SK-N-SH (cell line): ENCODE results near the gene TEX19. TPM values are rescaled to one million over a fixed set of nuclear protein-coding genes. Genes with fewer than 3 reads are reported as not detected.

ENCODE experiments used
- CTCF ChIA-PET: fragments of 300-600, 350-600 bp; formaldehyde crosslinking; extraction: SDS; loops from one replicate; lab custom pipeline; 2021; lab: Yijun Ruan, JAX
- POLR2A ChIA-PET: fragments of 350-600 bp; sonication (Branson Sonifier 250); formaldehyde crosslinking; extraction: SDS; loops from one replicate; lab custom pipeline; 2020; ENCODE audit warnings: antibody characterized with exemption, inconsistent platforms; lab: Yijun Ruan, JAX
- DNase-seq: peaks from one replicate; pipeline ENCODE4 v3.0.0; 2012
- H2AFZ ChIP-seq: fragments of 200-600 bp; sonication (generic); 2 replicates; pipeline ENCODE4 v1.8.1; 2016; ENCODE audit warnings: antibody characterized with exemption, mild to moderate bottlenecking, low read depth
- H3F3A ChIP-seq: fragments of 200-600 bp; sonication (generic); replicated peaks from 2 replicates; pipeline ENCODE3; 2016; ENCODE audit warnings: antibody characterized with exemption, mild to moderate bottlenecking; ENCODE audit not compliant: insufficient read depth
- H3K27ac ChIP-seq, 2 experiments: fragments of 200-500 bp in 1 of 2; fragments of 200-600 bp in 1 of 2; sonication (Bioruptor generic) in 1 of 2; sonication (generic), shearing (Covaris generic) in 1 of 2; 2 replicates each; pipeline versions ENCODE4 v1.5.1 to v1.6.1; 2014 to 2016; ENCODE audit warnings: low read depth in 2 of 2, inconsistent platforms in 1 of 2, low read length in 1 of 2, mild to moderate bottlenecking in 1 of 2, mixed read lengths in 1 of 2
- H3K27me3 ChIP-seq: fragments of 200-600 bp; sonication (generic), shearing (Covaris generic); 2 replicates; pipeline ENCODE4 v1.6.1; 2016; ENCODE audit warnings: mixed run types; ENCODE audit not compliant: insufficient read depth
- H3K36me3 ChIP-seq, 2 experiments: fragments of 200-500 bp in 1 of 2; fragments of 200-600 bp in 1 of 2; sonication (Bioruptor generic) in 1 of 2; sonication (generic) in 1 of 2; replicated peaks in 1 of 2; 2 replicates each; pipeline versions ENCODE3 to v1.5.1; 2014 to 2016; ENCODE audit warnings: low read length in 1 of 2, mild to moderate bottlenecking in 1 of 2; ENCODE audit not compliant: insufficient read depth in 2 of 2, control insufficient read depth in 1 of 2
- H3K4me1 ChIP-seq, 2 experiments: fragments of 200-500 bp in 1 of 2; fragments of 200-600 bp in 1 of 2; sonication (Bioruptor generic) in 1 of 2; sonication (generic), shearing (Covaris generic) in 1 of 2; 2 replicates each; pipeline versions ENCODE4 v1.5.1 to v1.6.1; 2014 to 2016; ENCODE audit warnings: low read depth in 1 of 2, low read length in 1 of 2, mixed run types in 1 of 2; ENCODE audit not compliant: insufficient read depth in 2 of 2, control insufficient read depth in 1 of 2
- H3K4me2 ChIP-seq: fragments of 200-600 bp; sonication (generic), shearing (Covaris generic); 2 replicates; pipeline ENCODE4 v1.6.1; 2017; ENCODE audit warnings: mixed run types
- H3K4me3 ChIP-seq, 2 experiments: fragments of 200-500 bp in 1 of 2; fragments of 200-600 bp in 1 of 2; sonication (Bioruptor generic) in 1 of 2; sonication (generic), shearing (Covaris generic) in 1 of 2; 2 replicates each; pipeline versions ENCODE4 v1.5.1 to v1.8.1; 2014 to 2016; ENCODE audit warnings: low read depth in 2 of 2, inconsistent platforms in 1 of 2, low read length in 1 of 2, mild to moderate bottlenecking in 1 of 2, mixed read lengths in 1 of 2, moderate library complexity in 1 of 2
- H3K79me2 ChIP-seq: fragments of 200-600 bp; sonication (generic); 2 replicates; pipeline ENCODE4 v1.8.1; 2017; ENCODE audit warnings: mild to moderate bottlenecking; ENCODE audit not compliant: insufficient read depth
- H3K9ac ChIP-seq: fragments of 200-600 bp; sonication (generic); 2 replicates; pipeline ENCODE4 v1.6.1; 2017; ENCODE audit warnings: mixed run types
- H3K9me2 ChIP-seq: fragments of 200-600 bp; sonication (generic); 2 replicates; pipeline ENCODE4 v1.6.1; 2017; ENCODE audit warnings: mixed run types
- H3K9me3 ChIP-seq: fragments of 200-600 bp; sonication (generic); 2 replicates; pipeline ENCODE4 v1.6.1; 2017; ENCODE audit warnings: mixed run types, mild to moderate bottlenecking, moderate library complexity
- H4K20me1 ChIP-seq: fragments of 200-600 bp; sonication (generic); 2 replicates; pipeline ENCODE4 v1.6.1; 2017; ENCODE audit warnings: mild to moderate bottlenecking, mixed run types; ENCODE audit not compliant: insufficient read depth
- CHD2 ChIP-seq: fragments of 150-350 bp; IDR thresholded peaks from 2 replicates; pipeline ENCODE4 v1.6.1; 2018; ENCODE audit warnings: low read length; ENCODE audit not compliant: partially characterized antibody
- FOSL2 ChIP-seq: IDR thresholded peaks from 2 replicates; pipeline ENCODE4 v1.4.0; 2012; ENCODE audit warnings: low read depth, mild to moderate bottlenecking, moderate library complexity, borderline replicate concordance
- FOXJ3 ChIP-seq: sonication (generic); formaldehyde crosslinking; IDR thresholded peaks from 2 replicates; pipeline ENCODE4 v1.5.1; 2020; ENCODE audit warnings: mild to moderate bottlenecking, missing genetic modification reagents
- FOXM1 ChIP-seq: IDR thresholded peaks from 2 replicates; pipeline ENCODE4 v1.4.0; 2012; ENCODE audit warnings: low read depth, mild to moderate bottlenecking
- GABPA ChIP-seq: IDR thresholded peaks from 2 replicates; pipeline ENCODE4 v1.4.0; 2012; ENCODE audit warnings: low read depth, mild to moderate bottlenecking
- IRF3 ChIP-seq: fragments of 150-350 bp; IDR thresholded peaks from 2 replicates; pipeline ENCODE4 v1.6.1; 2016; ENCODE audit warnings: mild to moderate bottlenecking, low read depth, low read length
- MEF2A ChIP-seq: IDR thresholded peaks from 2 replicates; pipeline ENCODE4 v1.4.0; 2012; ENCODE audit warnings: low read depth, borderline replicate concordance
- MXI1 ChIP-seq: IDR thresholded peaks from 2 replicates; pipeline ENCODE4 v1.6.1; 2012; ENCODE audit warnings: mild to moderate bottlenecking, low read depth, low read length, improper control_type of control experiment
- NFIC ChIP-seq: IDR thresholded peaks from 2 replicates; pipeline ENCODE4 v1.4.0; 2012; ENCODE audit warnings: borderline replicate concordance
- NRF1 ChIP-seq: IDR thresholded peaks from 2 replicates; pipeline ENCODE4 v1.6.1; 2012; ENCODE audit warnings: low read depth, mild to moderate bottlenecking, low read length
- PBX3 ChIP-seq: IDR thresholded peaks from 2 replicates; pipeline ENCODE4; 2012
- POLR2AphosphoS5 ChIP-seq: IDR thresholded peaks from 2 replicates; pipeline ENCODE4 v1.6.1; 2012; ENCODE audit warnings: low read depth, low read length
- RFX5 ChIP-seq: IDR thresholded peaks from 2 replicates; pipeline ENCODE4 v1.6.1; 2012; ENCODE audit warnings: mild to moderate bottlenecking, improper control_type of control experiment, low read length
- RXRA ChIP-seq: IDR thresholded peaks from 2 replicates; pipeline ENCODE4 v1.4.0; 2012; ENCODE audit warnings: low read depth, mild to moderate bottlenecking, borderline replicate concordance
- SMC3 ChIP-seq: IDR thresholded peaks from 2 replicates; pipeline ENCODE4 v1.6.1; 2012; ENCODE audit warnings: low read depth, low read length, improper control_type of control experiment
- TCF12 ChIP-seq: IDR thresholded peaks from 2 replicates; pipeline ENCODE4 v1.4.0; 2012
- TEAD4 ChIP-seq: IDR thresholded peaks from 2 replicates; pipeline ENCODE4 v1.4.0; 2012; ENCODE audit warnings: mild to moderate bottlenecking, borderline replicate concordance; ENCODE audit not compliant: insufficient read depth
- USF1 ChIP-seq: IDR thresholded peaks from 2 replicates; pipeline ENCODE4 v1.4.0; 2012; ENCODE audit warnings: low read depth, borderline replicate concordance
- WGBS: methylation state at CpG from one replicate; pipeline ENCODE4 v1.1.6; 2017; ENCODE audit warnings: low lambda C conversion rate; 5-methylcytosine and 5-hydroxymethylcytosine counted together
- polyA plus RNA-seq, 3 experiments: library from polyadenylated mRNA; depleted of rRNA; stranded (reverse); fragments of >200 nt; gene quantifications; 2 replicates each; pipeline ENCODE4 v1.2.3, GENCODE V29; 2012
- TF ChIP-seq, protein P1 (sequence below): IDR thresholded peaks from 2 replicates; pipeline ENCODE4 v1.4.0; 2012; ENCODE audit warnings: low read depth, borderline replicate concordance
- TF ChIP-seq, protein P2 (sequence below): fragments of 150-350 bp; IDR thresholded peaks from 2 replicates; pipeline ENCODE4 v1.6.1; 2017; ENCODE audit warnings: antibody characterized with exemption, low read length, low read depth, borderline replicate concordance

Gene TEX19
- polyA plus RNA-seq, 1 of the 3 experiments (the other 2 are of a cell fraction), result 0.10 TPM

DNA sequence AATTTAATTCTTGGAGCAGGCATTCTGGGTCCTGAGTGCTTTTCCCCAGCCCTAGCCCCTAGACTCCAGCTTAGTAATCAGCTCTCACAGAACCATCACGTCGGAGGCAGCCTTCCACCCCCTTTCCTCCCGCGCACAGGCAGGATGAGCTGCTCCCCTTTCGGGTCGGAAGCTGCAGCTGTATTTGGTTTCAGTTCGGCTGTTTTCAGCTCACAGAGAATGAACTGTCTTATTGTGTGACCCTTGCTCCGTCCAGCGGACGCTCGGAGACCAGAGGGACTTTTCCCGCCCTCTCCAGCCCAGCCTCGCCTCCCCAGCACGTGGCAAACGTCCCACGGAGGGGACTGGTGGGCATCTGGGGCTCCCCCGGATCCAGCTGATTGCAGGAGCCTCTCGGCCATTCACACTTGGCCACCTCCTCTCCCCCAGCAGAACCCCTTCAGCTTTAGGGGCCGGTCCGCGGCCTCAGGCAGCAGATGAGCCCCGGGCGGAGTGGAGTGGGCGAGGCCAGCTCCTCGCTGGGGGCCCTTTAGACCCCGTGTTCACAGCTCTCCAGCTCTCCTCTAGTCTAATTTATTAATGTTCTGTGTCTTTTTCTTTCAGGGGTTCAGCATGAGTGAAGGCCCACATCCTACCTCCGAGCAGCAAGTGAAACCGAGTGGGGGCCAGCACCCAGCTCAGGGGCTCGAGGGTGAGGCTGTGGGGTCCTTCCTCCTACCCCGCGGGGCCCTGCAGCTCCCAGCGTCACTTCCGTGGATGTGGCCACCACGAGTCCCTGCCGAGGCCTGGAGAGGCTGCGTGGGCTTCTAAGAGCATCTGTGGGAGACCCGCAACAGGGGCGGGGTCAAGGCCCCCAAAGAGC is 11.7 kb downstream of the TEX19 start:
- H3F3A ChIP-seq, result peaks cover 10% of the 10 kb centered on the region
- POLR2A ChIA-PET, result interaction anchor here (0.8 to 1.3 kb wide), 3 partner anchors 14 to 87 kb away, joined by 3 to 5 read pairs (median 3); partner anchors contain the start of gene OGFOD3
- no peaks in the 10 kb centered on the region for H3K9me2 ChIP-seq
- no peaks in the 10 kb centered on the region for H3K36me3 ChIP-seq
- H2AFZ ChIP-seq, result no peak overlapping the region
- H3K9ac ChIP-seq, result no peak overlapping the region
- H3K9me3 ChIP-seq, result no peaks in the 10 kb centered on the region
- no peak overlapping the region for H3K27ac ChIP-seq
- no peaks in the 10 kb centered on the region for H4K20me1 ChIP-seq
- DNase-seq, result peak; percentile 51
- H3K27me3 ChIP-seq, result peaks cover 56% of the 10 kb centered on the region
- 37% methylated on average over 37 of the region's 38 CpGs for WGBS
- peaks cover 3 to 18% of the 10 kb centered on the region in 2 experiments; a peak in 2 of 4 replicates for H3K4me1 ChIP-seq
- TF ChIP-seq RFX5 (no peak), TCF12 (no peak), PBX3 (no peak), RXRA (no peak), CHD2 (no peak), GABPA (no peak), IRF3 (no peak), MXI1 (no peak), FOXM1 (no peak), TEAD4 (no peak), SMC3 (no peak), MEF2A (no peak), POLR2AphosphoS5 (no peak), NFIC (no peak), FOXJ3 (CRISPR knock-in tag) (no peak), NRF1 (no peak), FOSL2 (no peak), USF1 (no peak)
- TF ChIP-seq, protein P1, sequence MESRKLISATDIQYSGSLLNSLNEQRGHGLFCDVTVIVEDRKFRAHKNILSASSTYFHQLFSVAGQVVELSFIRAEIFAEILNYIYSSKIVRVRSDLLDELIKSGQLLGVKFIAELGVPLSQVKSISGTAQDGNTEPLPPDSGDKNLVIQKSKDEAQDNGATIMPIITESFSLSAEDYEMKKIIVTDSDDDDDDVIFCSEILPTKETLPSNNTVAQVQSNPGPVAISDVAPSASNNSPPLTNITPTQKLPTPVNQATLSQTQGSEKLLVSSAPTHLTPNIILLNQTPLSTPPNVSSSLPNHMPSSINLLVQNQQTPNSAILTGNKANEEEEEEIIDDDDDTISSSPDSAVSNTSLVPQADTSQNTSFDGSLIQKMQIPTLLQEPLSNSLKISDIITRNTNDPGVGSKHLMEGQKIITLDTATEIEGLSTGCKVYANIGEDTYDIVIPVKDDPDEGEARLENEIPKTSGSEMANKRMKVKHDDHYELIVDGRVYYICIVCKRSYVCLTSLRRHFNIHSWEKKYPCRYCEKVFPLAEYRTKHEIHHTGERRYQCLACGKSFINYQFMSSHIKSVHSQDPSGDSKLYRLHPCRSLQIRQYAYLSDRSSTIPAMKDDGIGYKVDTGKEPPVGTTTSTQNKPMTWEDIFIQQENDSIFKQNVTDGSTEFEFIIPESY, result no peak
- TF ChIP-seq, protein P2, sequence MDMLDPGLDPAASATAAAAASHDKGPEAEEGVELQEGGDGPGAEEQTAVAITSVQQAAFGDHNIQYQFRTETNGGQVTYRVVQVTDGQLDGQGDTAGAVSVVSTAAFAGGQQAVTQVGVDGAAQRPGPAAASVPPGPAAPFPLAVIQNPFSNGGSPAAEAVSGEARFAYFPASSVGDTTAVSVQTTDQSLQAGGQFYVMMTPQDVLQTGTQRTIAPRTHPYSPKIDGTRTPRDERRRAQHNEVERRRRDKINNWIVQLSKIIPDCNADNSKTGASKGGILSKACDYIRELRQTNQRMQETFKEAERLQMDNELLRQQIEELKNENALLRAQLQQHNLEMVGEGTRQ, result no peak
- TF ChIP-seq, all 33 proteins: peak for 0
- Histone ChIP-seq H3K79me2 (no peaks in the 10 kb centered on the region), H3K4me2 (peak overlapping the region; percentile 63), H3K4me3 (peak overlapping the region; percentile 4 to 51; a peak in 2 of 4 replicates)
- CTCF ChIA-PET, result interaction anchor here (0.5 to 2.3 kb wide), 17 partner anchors 9 to 340 kb away, joined by 3 to 12 read pairs (median 5); partner anchors contain the start of gene TEX19
